GM13977 (cell line): Measurements from ENCODE around the gene TNFRSF1A.

Experiments
- DNase-seq: peaks from one replicate; pipeline ENCODE4 v3.0.0; 2012; ENCODE audit warnings: low spot score
- CTCF ChIP-seq: IDR thresholded peaks from 2 replicates; pipeline ENCODE4 v1.5.1; 2012; ENCODE audit warnings: mild to moderate bottlenecking, control low read depth; ENCODE audit not compliant: insufficient read depth; ENCODE audit errors: extremely low read depth, missing control alignments
- in situ Hi-C: fragments of 300-500 bp; cut with MboI; formaldehyde crosslinking; loops from one replicate; pipeline ENCODE4 v1.12.0; 2022; ENCODE audit warnings: low sequenced_read_pairs, low pct_unique_long_range_greater_than_20kb, mixed read lengths, inconsistent platforms; ENCODE audit not compliant: unreplicated experiment

Gene TNFRSF1A

GRCh38 chr12:6356374-6356820 lies 14.5 kb upstream of the TNFRSF1A start:
- no peak for TF ChIP-seq CTCF
- DNase-seq = no peak
- in situ Hi-C loops = no loop called here

GRCh38 chr12:6355491-6356373 lies 13.9 kb upstream of the TNFRSF1A start:
- in situ Hi-C loops = no loop called here
- no peak for TF ChIP-seq CTCF
- DNase-seq = no peak

- in situ Hi-C loops = no loop called here
- DNase-seq = no peak
- no peak for TF ChIP-seq CTCF
Observed at GRCh38 chr12:6354495-6355393, 12.9 kb upstream of the TNFRSF1A start.

GRCh38 chr12:6352193-6353173 lies 10.6 kb upstream of the TNFRSF1A start:
- TF ChIP-seq CTCF = no peak
- in situ Hi-C loops = no loop called here
- no peak for DNase-seq

- in situ Hi-C loops = no loop called here
- TF ChIP-seq CTCF = no peak
- DNase-seq = no peak
Observed at GRCh38 chr12:6351622-6352021, 9.7 kb upstream of the TNFRSF1A start.
